Pancreas (tissue), 10 donors: ENCODE results near the gene RPL41. TPM values are rescaled to one million over a fixed set of nuclear protein-coding genes. Genes with fewer than 3 reads are reported as not detected.
"Not testable (repeated sequence)": the region's sequence is repeated elsewhere in the genome, so short reads cannot be mapped to it uniquely, and the experiment has no call there.

ENCODE experiments used
- ATAC-seq, 4 donors: fragments of 200-7000 bp; cut with Tn5 transposase; one replicate each; pipeline versions ENCODE4 v1.8.0 to v1.9.1; 2020; ENCODE audit warnings: mild to moderate bottlenecking in 4 of 4, moderate library complexity in 4 of 4
- DNase-seq, 6 donors: peaks; one replicate each; pipeline ENCODE4 v3.0.0-alpha.2; 2020
- FAIRE-seq: peaks from 2 replicates; lab custom pipeline; 2012; peaks lifted over from hg19 to GRCh38; lab: Jason Lieb, UNC
- H3K27ac ChIP-seq, 4 donors: fragments of 200-600 bp; sonication (generic); 1 replicate in 3 of 4; 2 replicates in 1 of 4; pipeline versions ENCODE4 v1.5.0 to v1.8.0; 2020
- H3K27me3 ChIP-seq, 4 donors: fragments of 200-600 bp; one replicate each; pipeline ENCODE4 v1.8.0; 2021
- H3K36me3 ChIP-seq, 3 donors: fragments of 200-600 bp; sonication (generic) in 1 of 3; one replicate each; pipeline versions ENCODE4 v1.5.0 to v1.8.0; 2020 to 2021
- H3K4me1 ChIP-seq, 3 donors: fragments of 200-600 bp; one replicate each; pipeline ENCODE4 v1.8.0; 2021
- H3K4me3 ChIP-seq, 4 donors: fragments of 200-600 bp; sonication (generic) in 2 of 4; one replicate each; pipeline versions ENCODE4 v1.5.0 to v1.8.0; 2020 to 2021
- H3K9me3 ChIP-seq, 4 donors: fragments of 200-600 bp; one replicate each; pipeline ENCODE4 v1.8.0; 2021
- WGBS, 2 donors: extraction: QIAGEN DNeasy Blood & Tissue Kit; methylation state at CpG; one replicate each; pipeline ENCODE4 v1.1.7; 2013; 5-methylcytosine and 5-hydroxymethylcytosine counted together
- intact Hi-C, 3 donors: fragments of 100-400 bp; cut with DNase I; formaldehyde crosslinking; loops; one replicate each; pipeline versions ENCODE4 v1.11.1 to v1.14.2; 2022
- polyA plus RNA-seq, 2 donors: library from polyadenylated mRNA; stranded (reverse); fragments of 200-250 nt; gene quantifications; one replicate each; pipeline ENCODE4 v1.2.3, GENCODE V29; 2013
- total RNA-seq, 6 donors: library from RNA; stranded (reverse); fragmentation: NEBNext Ultra II Directional in 4 of 6; extraction: Animal tissue kit (Norgen Biotek cat#: 25700) in 4 of 6; gene quantifications; one replicate each; pipeline versions ENCODE4 v1.2.1 to v1.2.4, GENCODE V29; 2021 to 2023
- TF ChIP-seq, protein P1 (sequence below), 4 donors: fragments of 200-600 bp; sonication (generic) in 3 of 4; IDR thresholded peaks; one replicate each; pipeline versions ENCODE4 v1.5.0 to v1.8.0; 2021; ENCODE audit warnings: antibody characterized with exemption in 4 of 4
- donor health status: healthy with polysubstance abuse.
- donor health status: DM: no; HTN: no; CAD: no; lungs with moderate emphysema.
- donor health status: DM: no; HTN: no; CAD: no.
- donor health status: control.
- donor health status: control.
- donor health status: Bipolar disorder and iron deficiency.
- donor health status: DM: yes; HTN: yes; CAD: no.
- donor health status: DM: no; HTN: no; CAD: no.
- donor health status: DM: no; HTN: no; CAD: no.
- donor health status: DM: yes; HTN: yes; CAD: no.

RPL41 gene
- total and polyA plus RNA-seq, 8 donors: 1,821 to 3,960 (median 2,741) TPM

DNA sequence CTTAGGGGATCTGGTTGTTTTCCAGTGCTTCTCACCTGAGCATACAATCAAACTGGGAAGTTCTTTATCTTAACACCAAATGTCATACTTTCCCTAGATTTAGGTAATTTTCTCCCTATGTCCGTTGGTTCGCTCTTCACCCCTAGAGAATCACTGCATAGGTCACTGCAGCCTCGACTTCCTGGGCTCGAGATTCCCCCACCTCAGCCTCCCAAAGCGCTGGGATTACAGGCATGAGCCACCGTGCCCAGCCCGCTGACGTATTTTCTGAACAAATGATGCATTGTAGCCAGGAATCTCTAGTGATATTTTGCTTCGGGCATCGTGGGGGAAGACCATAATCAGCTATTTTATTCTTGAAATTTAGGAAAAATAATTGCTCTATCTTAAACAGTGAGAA is 1.1 kb upstream of the RPL41 start:
- TF ChIP-seq, protein P1, sequence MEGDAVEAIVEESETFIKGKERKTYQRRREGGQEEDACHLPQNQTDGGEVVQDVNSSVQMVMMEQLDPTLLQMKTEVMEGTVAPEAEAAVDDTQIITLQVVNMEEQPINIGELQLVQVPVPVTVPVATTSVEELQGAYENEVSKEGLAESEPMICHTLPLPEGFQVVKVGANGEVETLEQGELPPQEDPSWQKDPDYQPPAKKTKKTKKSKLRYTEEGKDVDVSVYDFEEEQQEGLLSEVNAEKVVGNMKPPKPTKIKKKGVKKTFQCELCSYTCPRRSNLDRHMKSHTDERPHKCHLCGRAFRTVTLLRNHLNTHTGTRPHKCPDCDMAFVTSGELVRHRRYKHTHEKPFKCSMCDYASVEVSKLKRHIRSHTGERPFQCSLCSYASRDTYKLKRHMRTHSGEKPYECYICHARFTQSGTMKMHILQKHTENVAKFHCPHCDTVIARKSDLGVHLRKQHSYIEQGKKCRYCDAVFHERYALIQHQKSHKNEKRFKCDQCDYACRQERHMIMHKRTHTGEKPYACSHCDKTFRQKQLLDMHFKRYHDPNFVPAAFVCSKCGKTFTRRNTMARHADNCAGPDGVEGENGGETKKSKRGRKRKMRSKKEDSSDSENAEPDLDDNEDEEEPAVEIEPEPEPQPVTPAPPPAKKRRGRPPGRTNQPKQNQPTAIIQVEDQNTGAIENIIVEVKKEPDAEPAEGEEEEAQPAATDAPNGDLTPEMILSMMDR (IDR thresholded peaks at IDR 0.05): no peak
- peak overlapping the region in 3 of 4 donors; percentile 65 to 84 (median 67) for H3K4me3 ChIP-seq
- FAIRE-seq: no peak
- H3K4me1 ChIP-seq: peaks cover 0 to 17% (median 13%) of the 10 kb centered on the region in 3 donors
- DNase-seq: peak in 2 of 6 donors; percentile 37 to 41
- ATAC-seq: no peak
- intact Hi-C loops: loop anchor here in 1 of 3 donors (5.0 kb wide), 1 partner anchor 38 kb away; no protein-coding TSS in a partner anchor
- H3K36me3 ChIP-seq: peaks cover 3 to 25% (median 24%) of the 10 kb centered on the region in 3 donors
- WGBS, 2 donors: 27 to 31% methylated on average over 10 of the region's 10 CpGs
- H3K9me3 ChIP-seq: no peaks in the 10 kb centered on the region
- no peaks in the 10 kb centered on the region for H3K27me3 ChIP-seq
- peak overlapping the region; percentile 76 to 94 (median 86) for H3K27ac ChIP-seq

DNA sequence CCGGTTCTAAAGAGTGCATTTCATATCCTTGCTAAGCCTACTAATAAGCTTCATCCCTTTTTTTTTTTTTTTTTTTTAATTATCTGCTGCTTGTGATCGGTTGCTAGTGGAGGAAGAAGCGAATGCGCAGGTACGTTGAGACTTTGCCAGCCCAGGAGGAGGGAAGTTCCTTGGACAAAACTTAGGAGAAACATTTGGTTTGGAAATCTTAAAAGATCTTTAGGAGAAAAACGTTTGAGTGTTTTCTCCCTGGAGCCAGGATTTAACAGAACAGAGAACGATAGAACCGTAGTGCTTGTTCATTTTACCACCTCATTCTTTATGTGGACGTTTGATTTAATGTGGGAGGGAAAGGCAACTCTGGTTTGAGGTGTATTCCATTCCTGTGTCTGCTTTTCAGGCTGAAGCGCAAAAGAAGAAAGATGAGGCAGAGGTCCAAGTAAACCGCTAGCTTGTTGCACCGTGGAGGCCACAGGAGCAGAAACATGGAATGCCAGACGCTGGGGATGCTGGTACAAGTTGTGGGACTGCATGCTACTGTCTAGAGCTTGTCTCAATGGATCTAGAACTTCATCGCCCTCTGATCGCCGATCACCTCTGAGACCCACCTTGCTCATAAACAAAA is 761 bp downstream of the RPL41 start:
- H3K27me3 ChIP-seq, FAIRE-seq, ATAC-seq, H3K9me3 ChIP-seq: not testable (repeated sequence)
- H3K4me1 ChIP-seq: peaks cover 0 to 17% (median 13%) of the 10 kb centered on the region in 3 donors
- H3K27ac ChIP-seq: peak overlapping the region; percentile 76 to 94 (median 86)
- peaks cover 0 to 15% (median 8%) of the 10 kb centered on the region in 3 donors for H3K36me3 ChIP-seq
- H3K4me3 ChIP-seq: peak overlapping the region; percentile 45 to 84 (median 66)
- DNase-seq: peak in 1 of 6 donors; percentile 36
- intact Hi-C loops: loop anchor here in 1 of 3 donors (5.0 kb wide), 1 partner anchor 40 kb away; no protein-coding TSS in a partner anchor
- WGBS, 2 donors: 1 to 2% methylated on average over 12 of the region's 16 CpGs

DNA sequence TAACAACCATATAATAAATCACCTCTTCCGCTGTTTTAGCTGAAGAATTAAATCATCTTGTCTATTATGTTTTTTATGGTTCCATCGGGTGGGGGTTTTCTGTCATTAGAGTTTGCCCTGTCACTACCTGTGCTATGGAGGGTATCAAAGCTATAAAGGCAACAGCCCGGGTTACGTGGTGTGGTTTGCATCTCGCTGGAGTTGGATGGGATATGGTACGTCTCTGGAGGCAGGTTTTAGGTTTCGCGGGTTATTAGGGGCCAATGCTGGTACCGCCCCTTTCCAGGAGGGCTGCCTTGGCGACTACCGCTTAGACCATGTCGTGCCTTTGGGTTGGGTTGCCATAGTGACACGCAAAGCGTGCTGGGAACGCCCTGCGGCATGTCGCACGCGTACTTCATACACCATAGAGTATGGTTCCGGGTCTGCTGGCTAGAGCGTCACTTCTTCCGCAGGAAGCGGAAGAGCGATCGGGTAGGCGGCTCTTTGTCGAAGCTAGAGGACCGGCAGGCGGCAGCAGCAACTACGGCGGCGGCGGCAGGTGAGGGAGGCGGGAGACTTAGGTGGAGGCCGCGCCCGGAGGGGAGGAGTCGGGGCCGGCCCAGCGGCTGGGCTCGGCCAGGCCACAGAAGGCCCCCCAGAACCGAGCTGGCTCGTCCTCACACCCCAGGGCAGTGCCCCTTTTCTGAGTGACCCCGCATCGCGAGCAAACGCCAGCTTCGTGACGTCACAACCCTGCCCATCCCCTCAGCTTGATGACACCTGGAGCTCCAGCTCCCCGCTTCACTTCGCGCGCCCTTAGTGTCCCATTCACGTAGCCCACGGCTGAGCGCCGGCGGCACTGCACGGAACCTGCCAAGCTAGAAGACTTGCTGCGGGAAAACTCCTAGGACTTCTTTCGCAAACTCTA is 1.6 kb downstream of the RPL41 start, which contains the start of gene ZC3H10:
ZC3H10 (plus strand) TSS at position 489 of the 910 bp plus-strand sequence. CDS start 2,297 bp downstream, outside the sequence.
- peaks cover 0 to 17% (median 13%) of the 10 kb centered on the region in 3 donors for H3K4me1 ChIP-seq
- no peaks in the 10 kb centered on the region for H3K27me3 ChIP-seq
- intact Hi-C loops: loop anchor here in 1 of 3 donors (5.0 kb wide), 1 partner anchor 41 kb away; no protein-coding TSS in a partner anchor
- TF ChIP-seq, protein P1 (IDR thresholded peaks at IDR 0.05): peak in 2 of 4 donors; percentile 22 to 30
- WGBS, 2 donors: 0 to 1% methylated on average over 53 to 61 of the region's 61 CpGs
- peaks cover 0 to 8% (median 0%) of the 10 kb centered on the region in 3 donors for H3K36me3 ChIP-seq
- FAIRE-seq (no peak), DNase-seq (peak; percentile 89 to 99 (median 98)), ATAC-seq (peak; percentile 78 to 88 (median 82))
- peak within 1 kb of the TSS; percentile 80 to 94 (median 87) for H3K27ac ChIP-seq
- H3K4me3 ChIP-seq: peak within 1 kb of the TSS; percentile 45 to 84 (median 66)
- H3K9me3 ChIP-seq: no peaks in the 10 kb centered on the region

DNA sequence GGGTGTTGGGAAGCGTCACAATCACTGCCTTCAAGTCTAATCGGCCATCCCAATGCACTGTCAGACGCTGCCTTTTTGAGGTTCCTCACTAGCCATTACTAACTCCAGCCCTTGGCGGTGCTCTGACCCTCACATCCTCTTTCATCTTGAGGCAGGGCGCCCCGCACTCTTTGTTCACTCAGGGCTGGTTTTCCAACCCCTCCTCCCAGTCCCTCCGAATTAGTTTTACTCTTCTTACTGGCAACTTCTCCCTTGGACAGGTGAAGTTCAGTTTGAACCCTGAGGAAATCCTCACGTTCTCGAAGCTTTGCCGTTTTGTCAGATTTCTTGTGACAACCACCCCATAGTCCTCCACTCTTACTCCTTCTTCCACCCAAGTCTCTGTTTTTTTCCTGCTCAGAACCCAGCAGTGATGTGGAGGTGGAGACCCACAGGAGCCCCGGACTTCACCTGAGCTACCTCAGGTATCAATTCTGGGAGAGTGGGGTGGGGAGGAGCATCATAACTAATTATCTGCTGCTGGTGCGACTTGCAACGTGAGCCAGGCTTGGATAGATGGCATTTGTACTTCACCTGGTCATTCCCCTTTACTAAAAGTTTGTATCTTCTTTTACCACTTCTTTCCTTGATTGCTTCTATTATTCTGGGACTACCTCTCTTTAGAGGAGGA is 2.4 kb downstream of the RPL41 start:
- TF ChIP-seq, protein P1 (IDR thresholded peaks at IDR 0.05): no peak
- no peaks in the 10 kb centered on the region for H3K9me3 ChIP-seq
- no peaks in the 10 kb centered on the region for H3K27me3 ChIP-seq
- peak in 1 of 6 donors; percentile 29 for DNase-seq
- H3K27ac ChIP-seq: peak overlapping the region; percentile 72 to 88 (median 83)
- intact Hi-C loops: loop anchor here in 1 of 3 donors (5.0 kb wide), 1 partner anchor 42 kb away; no protein-coding TSS in a partner anchor
- peak overlapping the region; percentile 36 to 67 (median 55) for H3K4me3 ChIP-seq
- ATAC-seq: peak in 1 of 4 donors; percentile 0
- FAIRE-seq: no peak
- peaks cover 0 to 17% (median 13%) of the 10 kb centered on the region in 3 donors for H3K4me1 ChIP-seq
- WGBS, 2 donors: 1 to 3% methylated on average over 13 of the region's 13 CpGs
- peaks cover 0 to 8% (median 0%) of the 10 kb centered on the region in 3 donors for H3K36me3 ChIP-seq
